Breast epithelium (tissue), 3 donors: ENCODE results near the gene ISCA2.

Source experiments
- POLR2A ChIP-seq: fragments of 450-650 bp; IDR thresholded peaks from one replicate; pipeline ENCODE4 v1.6.1; 2016; ENCODE audit warnings: antibody characterized with exemption, mild to moderate bottlenecking, moderate library complexity
- TF ChIP-seq, protein P1 (sequence below), 3 donors: fragments of 450-650 bp; IDR thresholded peaks; one replicate each; pipeline ENCODE4 v1.5.1; 2016 to 2017; ENCODE audit warnings: antibody characterized with exemption in 3 of 3, mild to moderate bottlenecking in 3 of 3, moderate library complexity in 3 of 3

DNA sequence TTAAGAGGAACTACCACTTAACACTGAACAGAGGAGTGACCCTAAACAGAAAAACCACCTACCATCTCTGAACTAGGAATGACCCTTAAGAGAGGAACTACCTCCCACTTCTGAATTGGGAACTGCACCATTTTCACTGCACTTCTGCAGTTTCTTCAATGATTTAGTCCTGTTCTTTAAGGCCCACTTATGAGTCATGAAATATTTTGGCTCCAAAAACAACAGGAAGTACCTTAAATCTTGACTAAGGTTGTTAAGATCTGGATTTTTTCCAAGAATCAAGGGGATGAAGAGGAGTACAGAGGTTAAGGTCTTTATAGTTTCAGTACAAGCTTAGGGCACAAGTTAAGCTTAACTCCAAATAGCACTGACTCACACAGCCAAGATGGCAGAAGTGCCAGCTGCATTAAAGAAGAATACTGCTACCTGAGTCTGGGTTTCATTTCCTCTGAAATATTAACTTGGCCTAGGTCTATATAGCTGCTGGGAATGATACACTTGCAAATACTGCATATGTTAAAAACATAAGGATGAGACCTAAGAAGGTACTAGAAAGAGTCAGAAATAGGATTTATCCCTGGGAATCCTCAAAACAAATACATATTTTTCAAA, 4.7 kb upstream of the ISCA2 start:
- TF ChIP-seq, protein P1, sequence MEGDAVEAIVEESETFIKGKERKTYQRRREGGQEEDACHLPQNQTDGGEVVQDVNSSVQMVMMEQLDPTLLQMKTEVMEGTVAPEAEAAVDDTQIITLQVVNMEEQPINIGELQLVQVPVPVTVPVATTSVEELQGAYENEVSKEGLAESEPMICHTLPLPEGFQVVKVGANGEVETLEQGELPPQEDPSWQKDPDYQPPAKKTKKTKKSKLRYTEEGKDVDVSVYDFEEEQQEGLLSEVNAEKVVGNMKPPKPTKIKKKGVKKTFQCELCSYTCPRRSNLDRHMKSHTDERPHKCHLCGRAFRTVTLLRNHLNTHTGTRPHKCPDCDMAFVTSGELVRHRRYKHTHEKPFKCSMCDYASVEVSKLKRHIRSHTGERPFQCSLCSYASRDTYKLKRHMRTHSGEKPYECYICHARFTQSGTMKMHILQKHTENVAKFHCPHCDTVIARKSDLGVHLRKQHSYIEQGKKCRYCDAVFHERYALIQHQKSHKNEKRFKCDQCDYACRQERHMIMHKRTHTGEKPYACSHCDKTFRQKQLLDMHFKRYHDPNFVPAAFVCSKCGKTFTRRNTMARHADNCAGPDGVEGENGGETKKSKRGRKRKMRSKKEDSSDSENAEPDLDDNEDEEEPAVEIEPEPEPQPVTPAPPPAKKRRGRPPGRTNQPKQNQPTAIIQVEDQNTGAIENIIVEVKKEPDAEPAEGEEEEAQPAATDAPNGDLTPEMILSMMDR (IDR thresholded peaks at IDR 0.05) = no peak
- TF ChIP-seq POLR2A = no peak
